Kidney tubule cell (primary cell): ENCODE data around the gene IRAK3.
A peak's percentile ranks its signal among the peaks of the same experiment; 100 is the strongest.
"Not testable (repeated sequence)": the region's sequence is repeated elsewhere in the genome, so short reads cannot be mapped to it uniquely, and the experiment has no call there.

Source experiments
- DNase-seq: peaks from one replicate; pipeline ENCODE4 v3.0.0-alpha.2; 2018; ENCODE audit warnings: low spot score

IRAK3 gene

GRCh38 chr12:66174391-66175325 is 14.4 kb upstream of the IRAK3 start:
- DNase-seq, result not testable (repeated sequence)

- no peak for DNase-seq
These were observed 12.7 kb upstream of the IRAK3 start for GRCh38 chr12:66176105-66176900.

GRCh38 chr12:66182956-66183355 is 6.1 kb upstream of the IRAK3 start:
- DNase-seq, result no peak

- not testable (repeated sequence) for DNase-seq
These were observed 4.2 kb upstream of the IRAK3 start for GRCh38 chr12:66184822-66185221.

- peak; percentile 30 for DNase-seq
These were observed 2.0 kb upstream of the IRAK3 start for GRCh38 chr12:66187036-66187435.

GRCh38 chr12:66187821-66188220 is 1.2 kb upstream of the IRAK3 start:
- DNase-seq, result no peak

- DNase-seq, result no peak
These were observed 451 bp downstream of the IRAK3 start for GRCh38 chr12:66189486-66189843.

- DNase-seq, result no peak
These were observed 875 bp downstream of the IRAK3 start for GRCh38 chr12:66189889-66190288.

GRCh38 chr12:66190519-66191370 is 1.7 kb downstream of the IRAK3 start:
- no peak for DNase-seq

GRCh38 chr12:66191547-66192126 is 2.6 kb downstream of the IRAK3 start:
- no peak for DNase-seq

GRCh38 chr12:66194122-66194521 is 5.1 kb downstream of the IRAK3 start:
- DNase-seq, result no peak

- no peak for DNase-seq
These were observed 6.2 kb downstream of the IRAK3 start for GRCh38 chr12:66195242-66195641.

- DNase-seq, result no peak
These were observed 7.8 kb downstream of the IRAK3 start for GRCh38 chr12:66196806-66197205.

- no peak for DNase-seq
These were observed 8.5 kb downstream of the IRAK3 start for GRCh38 chr12:66197495-66197921.

GRCh38 chr12:66199141-66199540 is 10.1 kb downstream of the IRAK3 start:
- DNase-seq, result no peak

GRCh38 chr12:66199831-66200509 is 11.0 kb downstream of the IRAK3 start:
- no peak for DNase-seq

- DNase-seq, result peak; percentile 32
These were observed 14.8 kb downstream of the IRAK3 start for GRCh38 chr12:66203820-66204219.

GRCh38 chr12:66206141-66206540 is 17.1 kb downstream of the IRAK3 start:
- DNase-seq, result no peak

- DNase-seq, result no peak
These were observed 21.8 kb downstream of the IRAK3 start for GRCh38 chr12:66210840-66211239.

GRCh38 chr12:66211573-66211972 is 22.6 kb downstream of the IRAK3 start:
- not testable (repeated sequence) for DNase-seq

GRCh38 chr12:66213011-66213410 is 24.0 kb downstream of the IRAK3 start:
- DNase-seq, result not testable (repeated sequence)
